Upper lobe of right lung (tissue), 1 donor: Measurements from ENCODE around the gene FAR2. TPM values are rescaled to one million over a fixed set of nuclear protein-coding genes. Genes with fewer than 3 reads are reported as not detected.

Experiments
- ATAC-seq: fragments of 200-7000 bp; cut with Tn5 transposase; one replicate; pipeline ENCODE4 v1.9.1; 2020; ENCODE audit warnings: mild to moderate bottlenecking, moderate library complexity
- DNase-seq: peaks from one replicate; pipeline ENCODE4 v3.0.0-alpha.2; 2020
- H3K27ac ChIP-seq: fragments of 200-600 bp; one replicate; pipeline ENCODE4 v1.8.0; 2022
- H3K27me3 ChIP-seq: fragments of 200-600 bp; one replicate; pipeline ENCODE4 v1.8.0; 2022; ENCODE audit warnings: mild to moderate bottlenecking
- H3K36me3 ChIP-seq: fragments of 200-600 bp; one replicate; pipeline ENCODE4 v1.8.0; 2022
- H3K4me1 ChIP-seq: fragments of 200-600 bp; one replicate; pipeline ENCODE4 v1.8.0; 2022
- H3K4me3 ChIP-seq: fragments of 200-600 bp; one replicate; pipeline ENCODE4 v1.8.0; 2022; ENCODE audit warnings: mild to moderate bottlenecking
- H3K9me3 ChIP-seq: fragments of 200-600 bp; one replicate; pipeline ENCODE4 v1.8.0; 2022
- CTCF ChIP-seq: fragments of 200-600 bp; IDR thresholded peaks from one replicate; pipeline ENCODE4 v1.8.0; 2022; ENCODE audit warnings: antibody characterized with exemption
- intact Hi-C: fragments of 100-400 bp; cut with DNase I; formaldehyde crosslinking; loops from one replicate; pipeline ENCODE4 v1.11.0; 2022
- total RNA-seq: library from RNA; stranded (reverse); fragmentation: NEBNext Ultra II Directional; extraction: Animal tissue kit (Norgen Biotek cat#: 25700); gene quantifications from one replicate; pipeline ENCODE4 v1.2.1, GENCODE V29; 2021
- donor health status: DM: no; HTN: yes; CAD: no; lungs with severe emphysema.

Gene FAR2
- total RNA-seq, 1 donor from 2014 or later, result 13.3 TPM

- Histone ChIP-seq H3K9me3 (no peaks in the 10 kb centered on the region), H3K27ac (no peak overlapping the region), H3K4me3 (no peak overlapping the region), H3K4me1 (no peaks in the 10 kb centered on the region), H3K36me3 (no peaks in the 10 kb centered on the region), H3K27me3 (no peaks in the 10 kb centered on the region)
- ATAC-seq (peak; percentile 28), DNase-seq (no peak)
- TF ChIP-seq CTCF, result no peak
- intact Hi-C loops, result no loop called here
Observed at GRCh38 chr12:29204521-29204920, 55.4 kb downstream of the FAR2 start.

GRCh38 chr12:29207120-29207519, 58.0 kb downstream of the FAR2 start:
- Histone ChIP-seq H3K36me3 (no peaks in the 10 kb centered on the region), H3K27ac (peak overlapping the region; percentile 3), H3K4me1 (no peaks in the 10 kb centered on the region), H3K4me3 (no peak overlapping the region), H3K27me3 (no peaks in the 10 kb centered on the region), H3K9me3 (no peaks in the 10 kb centered on the region)
- TF ChIP-seq CTCF, result no peak
- intact Hi-C loops, result no loop called here
- ATAC-seq (peak; percentile 82), DNase-seq (no peak)

- no peaks in the 10 kb centered on the region for H3K36me3 ChIP-seq
- intact Hi-C loops, result no loop called here
- no peaks in the 10 kb centered on the region for H3K27me3 ChIP-seq
- H3K4me1 ChIP-seq, result no peaks in the 10 kb centered on the region
- H3K27ac ChIP-seq, result no peak overlapping the region
- H3K9me3 ChIP-seq, result no peaks in the 10 kb centered on the region
- H3K4me3 ChIP-seq, result no peak overlapping the region
- TF ChIP-seq CTCF, result no peak
- no peak for DNase-seq
- peak; percentile 93 for ATAC-seq
Observed at GRCh38 chr12:29208060-29208459, 59.0 kb downstream of the FAR2 start.

GRCh38 chr12:29208936-29209701, 60.0 kb downstream of the FAR2 start:
- no peak for ATAC-seq
- H3K4me3 ChIP-seq, result no peak overlapping the region
- no peaks in the 10 kb centered on the region for H3K36me3 ChIP-seq
- intact Hi-C loops, result no loop called here
- no peaks in the 10 kb centered on the region for H3K9me3 ChIP-seq
- no peak for TF ChIP-seq CTCF
- H3K27me3 ChIP-seq, result no peaks in the 10 kb centered on the region
- H3K27ac ChIP-seq, result no peak overlapping the region
- no peak for DNase-seq
- no peaks in the 10 kb centered on the region for H3K4me1 ChIP-seq

- no peak for ATAC-seq
- intact Hi-C loops, result no loop called here
Observed at GRCh38 chr12:29211696-29212095, 62.6 kb downstream of the FAR2 start.

More at GRCh38 chr12:29211696-29212095, 62.6 kb downstream of the FAR2 start:
- no peak for DNase-seq
- no peak for TF ChIP-seq CTCF
- no peaks in the 10 kb centered on the region for H3K27me3 ChIP-seq
- H3K4me1 ChIP-seq, result no peaks in the 10 kb centered on the region
- H3K36me3 ChIP-seq, result no peaks in the 10 kb centered on the region
- H3K27ac ChIP-seq, result no peak overlapping the region
- no peak overlapping the region for H3K4me3 ChIP-seq
- H3K9me3 ChIP-seq, result no peaks in the 10 kb centered on the region
